HEK293 (cell line): Measurements from ENCODE around the gene STK16.

ENCODE experiments used
- CTCF ChIA-PET: fragments of 350-600 bp; formaldehyde crosslinking; extraction: SDS; loops from one replicate; lab custom pipeline; 2021; ENCODE audit warnings: antibody characterized with exemption; lab: Yijun Ruan, JAX
- POLR2A ChIA-PET: fragments of 300-600 bp; formaldehyde crosslinking; extraction: SDS; loops from one replicate; lab custom pipeline; 2020; ENCODE audit warnings: antibody characterized with exemption, inconsistent platforms; lab: Yijun Ruan, JAX
- H3K27ac ChIP-seq: fragments of 200-500 bp; sonication (Bioruptor generic); 2 replicates; pipeline ENCODE4 v1.5.1; 2014; ENCODE audit warnings: low read depth, low read length, control low read depth, inconsistent platforms; ENCODE audit errors: extremely low read depth
- H3K36me3 ChIP-seq, 2 experiments: fragments of 200-500 bp in 1 of 2; sonication (Bioruptor generic) in 1 of 2; 1 replicate in 1 of 2; 2 replicates in 1 of 2; pipeline ENCODE4 v1.5.1; 2014 to 2017; ENCODE audit warnings: inconsistent platforms in 2 of 2, low read length in 2 of 2; ENCODE audit not compliant: control insufficient read depth in 2 of 2, insufficient read depth in 1 of 2
- H3K4me1 ChIP-seq: fragments of 200-500 bp; sonication (Bioruptor generic); 2 replicates; pipeline ENCODE4 v1.5.1; 2014; ENCODE audit warnings: mild to moderate bottlenecking, low read length, inconsistent platforms; ENCODE audit not compliant: control insufficient read depth, insufficient read depth
- H3K4me3 ChIP-seq: 2 replicates; pipeline ENCODE4 v1.5.1; 2011; ENCODE audit warnings: low read depth, mild to moderate bottlenecking, control low read depth, low read length, moderate library complexity
- H3K9me3 ChIP-seq: fragments of 200-500 bp; sonication (Bioruptor generic); 2 replicates; pipeline ENCODE4 v1.5.1; 2014; ENCODE audit warnings: low read depth, low read length, inconsistent platforms; ENCODE audit not compliant: control insufficient read depth, insufficient read depth
- EGR2 ChIP-seq: fragments of 450-650 bp; formaldehyde crosslinking; IDR thresholded peaks from 2 replicates; pipeline ENCODE4 v1.5.1; 2016; ENCODE audit warnings: low read depth, missing biosample characterization, missing genetic modification characterization
- FEZF1 ChIP-seq: fragments of 450-650 bp; formaldehyde crosslinking; IDR thresholded peaks from 2 replicates; pipeline ENCODE4 v1.5.1; 2016; ENCODE audit warnings: missing biosample characterization, missing genetic modification characterization
- HOXD13 ChIP-seq: sonication (generic); formaldehyde crosslinking; IDR thresholded peaks from 2 replicates; pipeline ENCODE4 v1.8.0; 2022; ENCODE audit warnings: missing genetic modification reagents, borderline replicate concordance
- KLF1 ChIP-seq: fragments of 450-650 bp; formaldehyde crosslinking; IDR thresholded peaks from 2 replicates; pipeline ENCODE4 v1.5.1; 2016; ENCODE audit warnings: missing biosample characterization, missing genetic modification characterization
- KLF10 ChIP-seq: fragments of 450-650 bp; IDR thresholded peaks from 2 replicates; pipeline ENCODE4 v1.5.1; 2018; ENCODE audit warnings: missing biosample characterization, mild to moderate bottlenecking, missing genetic modification characterization
- KLF8 ChIP-seq: fragments of 450-650 bp; formaldehyde crosslinking; IDR thresholded peaks from 2 replicates; pipeline ENCODE4 v1.5.1; 2016; ENCODE audit warnings: missing biosample characterization, missing genetic modification characterization
- SCRT2 ChIP-seq: fragments of 450-650 bp; formaldehyde crosslinking; IDR thresholded peaks from 2 replicates; pipeline ENCODE4 v1.5.1; 2016; ENCODE audit warnings: missing biosample characterization, missing genetic modification characterization
- SP2 ChIP-seq: fragments of 450-650 bp; formaldehyde crosslinking; IDR thresholded peaks from 2 replicates; pipeline ENCODE4 v1.5.1; 2016; ENCODE audit warnings: missing biosample characterization, missing genetic modification characterization
- SP3 ChIP-seq: fragments of 450-650 bp; formaldehyde crosslinking; IDR thresholded peaks from 2 replicates; pipeline ENCODE4 v1.5.1; 2016; ENCODE audit warnings: missing biosample characterization, missing genetic modification characterization
- TRIM28 ChIP-seq: IDR thresholded peaks from 2 replicates; pipeline ENCODE4 v1.6.1; 2011; ENCODE audit warnings: low read length, control low read depth, borderline replicate concordance
- ZBTB10 ChIP-seq: fragments of 450-650 bp; formaldehyde crosslinking; IDR thresholded peaks from 2 replicates; pipeline ENCODE4 v1.5.1; 2016; ENCODE audit warnings: missing biosample characterization, missing genetic modification characterization
- ZBTB17 ChIP-seq: fragments of 450-650 bp; formaldehyde crosslinking; IDR thresholded peaks from 2 replicates; pipeline ENCODE4 v1.5.1; 2016; ENCODE audit warnings: missing biosample characterization, missing genetic modification characterization
- ZBTB26 ChIP-seq: fragments of 450-650 bp; formaldehyde crosslinking; optimal IDR thresholded peaks from 2 replicates; pipeline ENCODE3; 2016; ENCODE audit warnings: missing biosample characterization, mild to moderate bottlenecking, missing genetic modification characterization
- ZNF184 ChIP-seq: fragments of 450-650 bp; IDR thresholded peaks from 2 replicates; pipeline ENCODE4 v1.5.1; 2018; ENCODE audit warnings: missing biosample characterization, mild to moderate bottlenecking, missing genetic modification characterization
- ZNF19 ChIP-seq: fragments of 450-650 bp; formaldehyde crosslinking; IDR thresholded peaks from 2 replicates; pipeline ENCODE4; 2016; ENCODE audit warnings: missing biosample characterization, missing genetic modification characterization, low read depth
- ZNF214 ChIP-seq: fragments of 450-650 bp; formaldehyde crosslinking; IDR thresholded peaks from 2 replicates; pipeline ENCODE4 v1.5.1; 2017; ENCODE audit warnings: missing biosample characterization, mild to moderate bottlenecking, missing genetic modification characterization, borderline replicate concordance
- ZNF292 ChIP-seq: fragments of 450-650 bp; formaldehyde crosslinking; IDR thresholded peaks from 2 replicates; pipeline ENCODE4 v1.5.1; 2016; ENCODE audit warnings: low read depth, missing biosample characterization, missing genetic modification characterization, borderline replicate concordance
- ZNF341 ChIP-seq: fragments of 450-650 bp; formaldehyde crosslinking; IDR thresholded peaks from 2 replicates; pipeline ENCODE4; 2016; ENCODE audit warnings: low read depth, missing biosample characterization, missing genetic modification characterization
- ZNF561 ChIP-seq: fragments of 450-650 bp; IDR thresholded peaks from 2 replicates; pipeline ENCODE4 v1.5.1; 2018; ENCODE audit warnings: missing biosample characterization, missing genetic modification characterization, borderline replicate concordance
- ZNF639 ChIP-seq: fragments of 450-650 bp; formaldehyde crosslinking; IDR thresholded peaks from 2 replicates; pipeline ENCODE4 v1.5.1; 2016; ENCODE audit warnings: missing biosample characterization, missing genetic modification characterization
- ZNF660 ChIP-seq: fragments of 450-650 bp; IDR thresholded peaks from 2 replicates; pipeline ENCODE4 v1.5.1; 2018; ENCODE audit warnings: missing biosample characterization, mild to moderate bottlenecking, missing genetic modification characterization
- ZSCAN23 ChIP-seq: fragments of 450-650 bp; formaldehyde crosslinking; IDR thresholded peaks from 2 replicates; pipeline ENCODE4 v1.5.1; 2016; ENCODE audit warnings: missing biosample characterization, missing genetic modification characterization
- ZXDB ChIP-seq: fragments of 450-650 bp; formaldehyde crosslinking; IDR thresholded peaks from 2 replicates; pipeline ENCODE4 v1.5.1; 2016; ENCODE audit warnings: missing biosample characterization, missing genetic modification characterization
- TF ChIP-seq, protein P1 (sequence below): fragments of 450-650 bp; formaldehyde crosslinking; IDR thresholded peaks from 2 replicates; pipeline ENCODE4 v1.5.1; 2016; ENCODE audit warnings: missing biosample characterization, missing genetic modification characterization
- TF ChIP-seq, protein P2 (sequence below): sonication (generic); formaldehyde crosslinking; IDR thresholded peaks from 2 replicates; pipeline ENCODE4 v1.8.1; 2022; ENCODE audit warnings: mild to moderate bottlenecking, moderate library complexity, missing genetic modification reagents

STK16 gene

DNA sequence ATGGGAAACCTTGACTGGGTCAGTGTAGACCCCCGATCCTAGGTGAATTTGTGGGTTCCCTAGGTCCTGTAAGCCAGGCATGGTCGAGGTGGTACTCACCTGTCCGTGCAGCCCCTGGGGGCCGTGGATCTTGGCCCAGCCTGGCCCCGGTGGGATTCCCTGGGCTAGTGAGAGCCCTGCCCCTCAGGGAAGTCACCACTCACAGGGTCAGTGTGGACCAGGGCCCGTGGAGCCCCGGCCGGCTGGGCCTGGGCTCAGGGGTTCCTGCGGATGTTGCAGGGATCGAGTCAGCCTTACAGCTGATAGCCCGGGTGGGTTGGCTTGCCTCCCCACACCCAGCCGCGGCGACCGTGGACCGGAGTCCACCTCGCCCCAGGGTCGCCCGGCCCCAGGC, 16.4 kb upstream of the STK16 start:
- H3K36me3 ChIP-seq, result peaks cover 17 to 65% of the 10 kb centered on the region in 2 experiments
- H3K27ac ChIP-seq, result peak overlapping the region; percentile 81; the same call in 1 of the 2 replicates
- ChIA-PET CTCF (interaction anchor here (1.7 to 9.1 kb wide), 3 partner anchors 11 to 68 kb away, joined by 5 to 65 read pairs (median 8); no protein-coding TSS in a partner anchor), POLR2A (interaction anchor here (0.5 to 2.8 kb wide), 10 partner anchors 8 to 66 kb away, joined by 3 to 16 read pairs (median 8); partner anchors contain the start of genes ABCB6, DNAJB2, GLB1L and SLC23A3)
- peak; percentile 72; the same call in 1 of the 2 replicates for TF ChIP-seq ZXDB (tag by site-specific recombination)
- 0 out of 2 replicates have a peak, but pooled peaks have one; percentile 17 for TF ChIP-seq ZBTB10 (tag by site-specific recombination)
- TF ChIP-seq ZNF19 (tag by site-specific recombination), result no peak
- peaks cover 4% of the 10 kb centered on the region; the same call in 1 of the 2 replicates for H3K4me1 ChIP-seq
- H3K9me3 ChIP-seq, result no peaks in the 10 kb centered on the region
- H3K4me3 ChIP-seq, result peak overlapping the region; percentile 83

DNA sequence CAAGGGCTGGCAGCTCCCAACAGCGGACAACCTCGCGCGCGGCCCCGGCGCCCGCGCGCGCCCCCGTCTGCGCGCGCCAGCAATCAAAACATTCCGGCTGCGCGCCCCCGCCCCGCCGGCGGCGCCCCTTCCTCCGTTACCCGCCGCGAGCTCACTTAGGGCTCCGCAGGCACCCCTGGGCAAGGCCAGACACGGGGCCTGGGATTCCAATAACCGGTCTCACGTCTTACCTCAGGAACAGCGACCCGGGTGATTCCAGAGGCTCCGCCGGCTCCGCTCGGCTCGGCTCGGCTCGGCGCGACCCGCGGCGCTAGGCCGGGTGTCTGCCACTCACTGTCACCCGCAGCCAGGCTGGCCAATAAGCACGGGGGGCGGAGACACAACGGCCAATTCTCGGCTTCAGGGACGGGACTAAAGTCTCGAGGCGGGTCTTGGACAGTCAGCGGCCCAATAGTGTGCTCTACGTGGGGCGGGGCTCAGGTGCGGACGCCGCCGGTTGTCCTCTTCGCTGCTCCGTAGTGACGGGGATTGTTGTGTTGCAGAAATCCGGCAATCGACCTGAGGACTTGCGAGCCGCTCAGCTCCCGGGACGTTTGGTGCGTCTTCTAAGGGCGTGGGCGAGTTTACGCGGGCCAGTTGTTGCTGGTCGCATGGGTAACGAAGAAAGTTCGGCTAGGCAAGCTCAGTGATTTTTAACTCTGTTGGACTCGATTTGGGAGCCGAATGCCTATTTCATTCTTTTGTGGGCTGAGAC, 15.8 kb upstream of the STK16 start, which contains the start of the genes ANKZF1 and ATG9A:
Gene ANKZF1, plus strand, starts transcription at position 502 of the 754 bp plus-strand sequence. CDS start 452 bp downstream, outside the sequence.
Gene ATG9A, minus strand, starts transcription at position 332 of the 754 bp plus-strand sequence. CDS start 1,612 bp downstream, outside the sequence.
- H3K36me3 ChIP-seq, result peaks cover 17 to 65% of the 10 kb centered on the region in 2 experiments
- H3K4me3 ChIP-seq, result peak within 1 kb of the TSS; percentile 83
- POLR2A ChIA-PET, result interaction anchor here (0.5 to 2.8 kb wide), 17 partner anchors 8 to 65 kb away, joined by 3 to 16 read pairs (median 5); partner anchors contain the start of genes ABCB6, CNPPD1, DNAJB2 and GLB1L
- H3K4me1 ChIP-seq, result peaks cover 4% of the 10 kb centered on the region; the same call in 1 of the 2 replicates
- H3K27ac ChIP-seq, result peak within 1 kb of the TSS; percentile 81
- CTCF ChIA-PET, result interaction anchor here (0.7 to 9.1 kb wide), 9 partner anchors 10 to 68 kb away, joined by 3 to 65 read pairs (median 4); partner anchors contain the start of genes DNAJB2 and GLB1L
- no peaks in the 10 kb centered on the region for H3K9me3 ChIP-seq
- TF ChIP-seq ZNF341 (tag by site-specific recombination) (peak; percentile 57), SCRT2 (peak; percentile 79; the same call in 1 of the 2 replicates), ZNF561 (tag by site-specific recombination) (peak; percentile 32; the same call in 1 of the 2 replicates), FEZF1 (tag by site-specific recombination) (peak; percentile 89), KLF8 (tag by site-specific recombination) (peak; percentile 81; the same call in 1 of the 2 replicates), ZSCAN23 (no peak), ZNF292 (tag by site-specific recombination) (no peak), EGR2 (tag by site-specific recombination) (peak; percentile 33), ZNF639 (tag by site-specific recombination) (no peak), TRIM28 (0 out of 2 replicates have a peak, but pooled peaks have one; percentile 19), ZNF214 (tag by site-specific recombination) (no peak), ZBTB26 (tag by site-specific recombination) (peak; percentile 85), SP3 (tag by site-specific recombination) (peak; percentile 83), SP2 (tag by site-specific recombination) (peak; percentile 98), HOXD13 (CRISPR knock-in tag) (no peak), ZNF184 (tag by site-specific recombination) (no peak), KLF10 (tag by site-specific recombination) (peak; percentile 87), KLF1 (tag by site-specific recombination) (peak; percentile 90), ZBTB17 (peak; percentile 97), ZNF660 (tag by site-specific recombination) (peak; percentile 42; the same call in 1 of the 2 replicates)
- TF ChIP-seq, protein P1, sequence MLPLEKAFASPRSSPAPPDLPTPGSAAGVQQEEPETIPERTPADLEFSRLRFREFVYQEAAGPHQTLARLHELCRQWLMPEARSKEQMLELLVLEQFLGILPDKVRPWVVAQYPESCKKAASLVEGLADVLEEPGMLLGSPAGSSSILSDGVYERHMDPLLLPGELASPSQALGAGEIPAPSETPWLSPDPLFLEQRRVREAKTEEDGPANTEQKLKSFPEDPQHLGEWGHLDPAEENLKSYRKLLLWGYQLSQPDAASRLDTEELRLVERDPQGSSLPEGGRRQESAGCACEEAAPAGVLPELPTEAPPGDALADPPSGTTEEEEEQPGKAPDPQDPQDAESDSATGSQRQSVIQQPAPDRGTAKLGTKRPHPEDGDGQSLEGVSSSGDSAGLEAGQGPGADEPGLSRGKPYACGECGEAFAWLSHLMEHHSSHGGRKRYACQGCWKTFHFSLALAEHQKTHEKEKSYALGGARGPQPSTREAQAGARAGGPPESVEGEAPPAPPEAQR (tag by site-specific recombination), result no peak
- TF ChIP-seq, protein P2, sequence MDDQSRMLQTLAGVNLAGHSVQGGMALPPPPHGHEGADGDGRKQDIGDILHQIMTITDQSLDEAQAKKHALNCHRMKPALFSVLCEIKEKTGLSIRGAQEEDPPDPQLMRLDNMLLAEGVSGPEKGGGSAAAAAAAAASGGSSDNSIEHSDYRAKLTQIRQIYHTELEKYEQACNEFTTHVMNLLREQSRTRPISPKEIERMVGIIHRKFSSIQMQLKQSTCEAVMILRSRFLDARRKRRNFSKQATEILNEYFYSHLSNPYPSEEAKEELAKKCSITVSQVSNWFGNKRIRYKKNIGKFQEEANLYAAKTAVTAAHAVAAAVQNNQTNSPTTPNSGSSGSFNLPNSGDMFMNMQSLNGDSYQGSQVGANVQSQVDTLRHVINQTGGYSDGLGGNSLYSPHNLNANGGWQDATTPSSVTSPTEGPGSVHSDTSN, result peak; percentile 99
